SU-DHL-6 (cell line): Measurements from ENCODE around the gene HEATR3.

ENCODE experiments used
- EZH2phosphoT487 ChIP-seq: fragments of 200-600 bp; sonication (generic), shearing (Covaris generic); conservative IDR thresholded peaks from 2 replicates; pipeline ENCODE4 v1.6.1; 2018; ENCODE audit warnings: mild to moderate bottlenecking, antibody characterized with exemption, low read length, moderate library complexity, mixed read lengths
- TF ChIP-seq, protein P1 (sequence below): fragments of 200-600 bp; sonication (generic); IDR thresholded peaks from one replicate; pipeline ENCODE4 v1.5.1; 2017; ENCODE audit warnings: antibody characterized with exemption, mild to moderate bottlenecking, low read length, moderate library complexity; ENCODE audit not compliant: insufficient read depth, poor library complexity, severe bottlenecking

DNA sequence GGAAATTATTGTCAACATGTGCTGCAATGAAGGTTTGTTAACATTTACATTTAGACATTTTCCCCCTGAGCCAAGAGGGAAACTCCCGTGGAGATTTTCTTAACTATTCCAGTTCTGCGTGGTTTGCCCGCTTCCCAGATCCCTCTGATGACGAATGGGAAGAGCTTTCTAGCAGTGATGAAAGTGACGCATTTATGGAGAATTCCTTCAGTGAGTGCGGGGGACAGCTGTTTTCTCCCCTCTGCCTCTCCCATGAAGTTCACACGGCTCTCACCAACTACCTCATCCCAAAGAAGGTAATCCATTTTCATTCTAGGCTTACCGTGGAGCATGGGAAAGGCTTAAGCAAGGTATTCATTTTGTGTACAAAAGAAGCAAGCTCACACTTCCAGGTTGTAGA lies 18.2 kb downstream of the HEATR3 start:
- TF ChIP-seq, protein P1, sequence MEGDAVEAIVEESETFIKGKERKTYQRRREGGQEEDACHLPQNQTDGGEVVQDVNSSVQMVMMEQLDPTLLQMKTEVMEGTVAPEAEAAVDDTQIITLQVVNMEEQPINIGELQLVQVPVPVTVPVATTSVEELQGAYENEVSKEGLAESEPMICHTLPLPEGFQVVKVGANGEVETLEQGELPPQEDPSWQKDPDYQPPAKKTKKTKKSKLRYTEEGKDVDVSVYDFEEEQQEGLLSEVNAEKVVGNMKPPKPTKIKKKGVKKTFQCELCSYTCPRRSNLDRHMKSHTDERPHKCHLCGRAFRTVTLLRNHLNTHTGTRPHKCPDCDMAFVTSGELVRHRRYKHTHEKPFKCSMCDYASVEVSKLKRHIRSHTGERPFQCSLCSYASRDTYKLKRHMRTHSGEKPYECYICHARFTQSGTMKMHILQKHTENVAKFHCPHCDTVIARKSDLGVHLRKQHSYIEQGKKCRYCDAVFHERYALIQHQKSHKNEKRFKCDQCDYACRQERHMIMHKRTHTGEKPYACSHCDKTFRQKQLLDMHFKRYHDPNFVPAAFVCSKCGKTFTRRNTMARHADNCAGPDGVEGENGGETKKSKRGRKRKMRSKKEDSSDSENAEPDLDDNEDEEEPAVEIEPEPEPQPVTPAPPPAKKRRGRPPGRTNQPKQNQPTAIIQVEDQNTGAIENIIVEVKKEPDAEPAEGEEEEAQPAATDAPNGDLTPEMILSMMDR, result no peak
- TF ChIP-seq EZH2phosphoT487, result no peak
